GM12891 (cell line): ENCODE data around the gene ZNF275.

Source experiments
- DNase-seq: peaks from one replicate; pipeline ENCODE4 v3.0.0; 2011; ENCODE audit warnings: low spot score; ENCODE audit not compliant: insufficient read length
- FAIRE-seq: peaks from 2 replicates; lab custom pipeline; 2011; peaks lifted over from hg19 to GRCh38; lab: Jason Lieb, UNC
- PAX5 ChIP-seq: IDR thresholded peaks from 2 replicates; pipeline ENCODE4 v1.6.1; 2011; ENCODE audit warnings: low read length, moderate library complexity, mild to moderate bottlenecking; ENCODE audit not compliant: insufficient read depth, severe bottlenecking
- POLR2A ChIP-seq: IDR thresholded peaks from 2 replicates; pipeline ENCODE4 v1.6.1; 2011; ENCODE audit warnings: low read depth, low read length, control low read depth
- POLR2AphosphoS5 ChIP-seq: IDR thresholded peaks from 2 replicates; pipeline ENCODE4 v1.6.1; 2011; ENCODE audit warnings: low read depth, low read length, control low read depth
- POU2F2 ChIP-seq: IDR thresholded peaks from 2 replicates; pipeline ENCODE4 v1.6.1; 2011; ENCODE audit warnings: low read depth, mild to moderate bottlenecking, control low read depth, low read length, moderate library complexity
- SPI1 ChIP-seq: IDR thresholded peaks from 2 replicates; pipeline ENCODE4 v1.6.1; 2011; ENCODE audit warnings: low read depth, low read length, control low read depth
- TAF1 ChIP-seq: IDR thresholded peaks from 2 replicates; pipeline ENCODE4 v1.6.1; 2011; ENCODE audit warnings: low read depth, low read length, control low read depth

Gene ZNF275

DNA sequence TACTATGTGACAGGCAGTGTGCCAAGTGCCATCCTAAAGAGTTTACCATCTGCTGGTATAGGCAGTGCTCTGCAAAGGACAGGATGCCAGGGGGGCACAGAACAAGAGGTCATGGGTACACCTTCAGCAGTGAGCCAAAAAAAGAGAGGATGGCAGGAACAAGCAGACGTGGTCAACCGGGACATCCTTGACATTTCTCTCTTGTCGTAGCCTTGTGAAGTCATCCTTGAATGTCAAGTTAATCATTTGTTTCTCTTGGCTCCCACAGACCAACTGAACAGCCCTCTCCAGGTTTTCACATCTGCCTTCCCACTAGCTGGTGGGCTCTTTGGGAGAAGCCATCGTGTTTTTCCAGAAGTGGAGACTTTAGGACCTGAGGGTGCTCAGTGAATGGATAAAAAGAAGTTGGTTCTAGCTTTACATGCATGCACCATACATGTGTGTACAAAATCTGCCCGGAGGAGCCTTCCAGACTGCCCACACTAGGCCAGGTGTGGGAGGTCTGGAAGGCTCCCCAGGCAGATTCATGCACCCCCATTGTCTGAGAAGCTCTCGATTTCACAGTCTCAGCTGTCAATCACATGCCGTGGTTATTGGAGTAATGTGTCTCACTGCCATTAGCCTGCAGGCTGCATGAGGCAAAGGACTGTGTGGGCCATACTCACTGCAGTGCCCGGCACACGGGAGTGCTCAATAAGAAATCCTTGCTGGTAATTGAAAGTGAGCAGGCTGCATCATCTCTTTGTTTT lies 28.8 kb upstream of the ZNF275 start:
- FAIRE-seq = no peak
- TF ChIP-seq POLR2AphosphoS5 (no peak), POLR2A (no peak), PAX5 (no peak), SPI1 (no peak), TAF1 (no peak), POU2F2 (no peak)
- DNase-seq = no peak

DNA sequence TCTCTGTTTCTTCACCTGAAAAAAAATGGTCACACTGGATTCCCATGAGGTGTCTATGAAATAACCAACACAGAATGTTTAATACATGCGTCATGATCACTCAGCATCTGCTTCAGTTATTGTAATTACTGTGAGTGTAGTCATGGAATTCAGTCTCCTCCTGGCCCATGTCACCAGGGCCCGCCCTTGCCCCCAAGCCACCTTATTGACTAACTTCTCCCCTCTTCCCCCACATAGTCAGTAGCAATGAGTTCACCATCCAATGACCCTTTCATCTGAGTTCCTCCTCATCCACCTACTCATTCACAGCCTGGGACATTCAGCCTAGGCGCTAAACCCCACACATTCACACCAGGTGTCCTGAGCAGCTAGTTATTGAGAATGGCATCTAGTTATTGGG lies 28.0 kb upstream of the ZNF275 start:
- FAIRE-seq (no peak), DNase-seq (no peak)
- no peak for TF ChIP-seq POLR2AphosphoS5
- TF ChIP-seq TAF1 = no peak
- no peak for TF ChIP-seq POLR2A
- no peak for TF ChIP-seq SPI1
- no peak for TF ChIP-seq PAX5
- no peak for TF ChIP-seq POU2F2

DNA sequence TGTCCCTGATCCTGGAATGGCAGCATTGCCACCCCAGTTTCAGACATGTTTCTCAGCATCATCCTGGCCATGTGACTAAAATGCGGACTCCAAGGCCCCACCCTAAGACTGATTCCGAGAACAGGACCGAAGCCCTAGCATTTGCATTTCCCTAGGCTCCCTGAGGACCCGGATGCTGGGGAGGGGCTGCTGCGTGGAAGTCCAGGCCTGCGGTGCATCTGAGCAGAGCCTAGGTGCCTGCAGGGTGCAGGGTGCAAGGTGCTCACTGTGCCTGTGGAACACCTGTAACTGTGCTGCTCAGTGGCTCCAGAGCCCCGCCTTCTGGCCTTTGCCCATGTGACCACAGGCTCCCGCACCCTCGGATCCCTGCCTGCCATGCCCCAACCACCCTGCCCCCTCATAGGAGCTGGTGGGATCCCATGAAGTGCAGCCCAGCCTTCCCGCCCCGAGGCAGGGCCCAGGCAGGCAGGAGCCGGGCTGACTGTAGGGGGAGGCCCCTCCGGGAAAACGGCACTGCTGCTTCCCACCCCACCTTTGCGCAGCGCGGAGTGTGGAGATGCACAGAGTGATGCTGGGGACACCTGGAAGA lies 27.3 kb upstream of the ZNF275 start:
- no peak for FAIRE-seq

DNA sequence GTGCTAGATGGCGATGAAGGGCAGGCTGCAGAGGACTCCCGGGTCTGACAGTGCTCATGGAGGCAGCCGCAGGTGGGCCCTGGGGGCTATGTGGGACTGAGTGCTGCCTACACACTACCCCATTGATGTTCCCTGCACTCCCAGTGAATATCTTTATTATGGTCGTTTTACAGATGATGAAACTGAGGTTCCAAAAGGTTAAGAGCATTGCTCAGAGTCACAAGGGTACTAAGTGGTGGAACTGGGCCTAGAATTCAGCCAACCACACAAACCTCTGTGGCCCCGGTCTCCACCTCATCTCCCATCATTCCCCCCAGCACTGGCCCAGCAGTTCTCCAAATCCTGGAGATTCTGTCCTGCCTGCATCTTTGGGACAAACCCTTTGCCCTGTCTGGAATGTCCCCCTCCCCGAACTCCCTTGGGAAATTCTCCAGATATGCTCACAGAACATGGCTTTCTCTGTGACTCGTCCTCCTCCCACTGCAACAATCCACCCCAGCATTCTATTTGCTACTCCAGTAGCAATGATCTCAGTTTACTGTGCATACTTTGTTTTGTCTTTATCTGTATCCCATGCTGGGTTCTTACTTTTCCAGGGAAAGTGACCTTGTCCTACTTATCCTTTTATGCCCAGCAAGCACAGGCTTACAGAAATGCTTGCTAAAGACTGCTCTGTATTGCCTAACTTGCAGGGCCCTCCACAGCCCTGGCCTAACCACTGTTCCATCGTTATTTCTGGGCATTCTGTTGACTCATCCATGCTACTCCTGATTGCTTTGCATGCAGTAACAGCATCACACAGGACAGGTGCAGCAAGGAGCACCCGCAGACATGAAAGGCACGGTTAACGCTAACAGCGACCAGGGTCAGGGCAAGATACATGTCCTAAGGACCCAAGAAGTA lies 26.4 kb upstream of the ZNF275 start:
- no peak for DNase-seq
- no peak for FAIRE-seq
- TF ChIP-seq PAX5 (no peak), POLR2A (no peak), SPI1 (no peak), POU2F2 (no peak), POLR2AphosphoS5 (no peak), TAF1 (no peak)

More for the DNA sequence above, 27.3 kb upstream of the ZNF275 start:
- TF ChIP-seq POU2F2 (no peak), SPI1 (no peak), POLR2AphosphoS5 (no peak), PAX5 (no peak), POLR2A (no peak), TAF1 (no peak)
- DNase-seq = no peak

DNA sequence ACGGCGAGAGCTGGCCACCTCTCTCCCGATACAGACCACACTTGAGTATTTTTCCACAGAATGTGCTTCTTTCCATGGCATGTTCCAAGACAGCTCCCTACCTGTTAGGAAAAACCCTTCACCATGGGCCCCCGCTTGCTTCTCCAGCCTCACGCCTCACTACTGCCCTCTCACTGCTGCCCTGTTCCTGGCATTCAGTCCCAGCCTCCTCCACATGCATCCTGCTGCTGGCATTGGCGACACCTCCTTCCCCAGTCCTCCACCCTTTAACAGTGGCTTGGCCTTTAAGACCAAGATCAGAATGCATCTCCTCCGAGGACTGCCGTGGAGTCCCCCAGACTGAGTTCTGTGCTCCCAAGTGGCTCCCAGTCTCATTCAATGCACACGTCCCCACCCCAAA lies 23.1 kb upstream of the ZNF275 start:
- DNase-seq (no peak), FAIRE-seq (no peak)
- TF ChIP-seq TAF1 (no peak), POU2F2 (no peak)

DNA sequence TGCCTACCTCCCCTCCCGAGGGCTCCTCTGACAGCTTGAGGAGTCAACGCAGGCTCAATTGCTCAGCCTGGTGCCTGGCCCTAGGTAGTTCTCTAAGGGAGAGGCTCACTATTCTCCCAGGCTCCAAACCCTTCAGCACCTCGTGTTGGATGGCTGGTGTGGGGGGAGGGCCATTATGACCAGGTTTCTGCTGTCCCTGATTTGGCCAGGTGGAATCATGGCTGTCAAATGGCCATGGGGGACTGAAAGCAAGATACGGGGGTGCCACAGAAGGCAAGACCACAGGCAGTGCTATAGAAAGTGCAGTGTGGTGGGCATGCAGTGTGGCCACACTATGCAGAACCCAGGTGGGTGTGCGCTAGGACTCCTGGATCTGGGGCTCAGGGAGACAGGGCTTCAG lies 21.9 kb upstream of the ZNF275 start:
- no peak for FAIRE-seq

DNA sequence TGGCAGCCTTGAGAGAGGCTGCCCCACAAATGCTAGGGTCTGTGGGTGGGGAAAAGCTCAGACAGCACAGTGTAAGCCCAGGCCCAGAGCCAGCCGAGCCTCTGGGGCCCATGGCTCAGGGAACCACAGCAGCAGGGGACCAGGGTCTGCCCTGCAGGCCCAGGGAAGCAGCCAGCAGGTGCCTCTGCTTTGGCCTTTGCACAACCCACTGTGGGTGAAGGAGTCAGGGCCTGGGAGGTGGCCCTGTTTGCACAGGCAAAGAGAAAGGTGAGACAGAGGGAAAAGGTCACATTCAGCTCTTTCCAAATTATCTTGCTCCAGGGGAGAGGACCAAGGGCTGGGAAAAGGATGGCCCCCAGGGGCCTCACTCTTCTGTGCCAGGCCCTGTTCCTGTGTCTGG lies 21.1 kb upstream of the ZNF275 start:
- no peak for DNase-seq
- TF ChIP-seq SPI1 (no peak), PAX5 (no peak), TAF1 (no peak), POU2F2 (no peak), POLR2A (no peak), POLR2AphosphoS5 (no peak)
- FAIRE-seq = no peak

More for the DNA sequence above, 21.9 kb upstream of the ZNF275 start:
- TF ChIP-seq PAX5 (no peak), POLR2A (no peak), SPI1 (no peak), POLR2AphosphoS5 (no peak), POU2F2 (no peak), TAF1 (no peak)
- DNase-seq = no peak

DNA sequence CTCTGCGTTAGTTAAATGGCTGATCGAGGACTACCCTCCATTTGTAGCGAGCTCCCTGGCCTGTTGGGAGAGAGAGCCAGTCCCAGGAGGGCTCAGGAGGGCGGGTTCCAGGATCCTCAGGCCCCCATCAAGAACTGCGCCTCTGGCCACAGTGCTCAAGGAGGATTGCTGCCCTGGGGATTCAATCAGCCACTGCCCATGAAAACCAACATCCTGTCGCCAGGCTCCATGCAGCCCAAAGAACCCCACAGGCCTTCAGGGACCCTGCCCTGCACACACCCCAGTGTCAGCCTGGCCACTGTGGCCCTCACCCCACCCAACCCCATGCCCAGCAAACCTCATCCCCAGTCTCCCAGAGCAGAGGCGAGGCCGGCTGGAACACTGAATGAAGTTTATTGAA lies 16.6 kb upstream of the ZNF275 start:
- TF ChIP-seq POU2F2 (no peak), TAF1 (no peak), POLR2A (no peak), PAX5 (no peak), SPI1 (no peak), POLR2AphosphoS5 (no peak)
- no peak for FAIRE-seq

DNA sequence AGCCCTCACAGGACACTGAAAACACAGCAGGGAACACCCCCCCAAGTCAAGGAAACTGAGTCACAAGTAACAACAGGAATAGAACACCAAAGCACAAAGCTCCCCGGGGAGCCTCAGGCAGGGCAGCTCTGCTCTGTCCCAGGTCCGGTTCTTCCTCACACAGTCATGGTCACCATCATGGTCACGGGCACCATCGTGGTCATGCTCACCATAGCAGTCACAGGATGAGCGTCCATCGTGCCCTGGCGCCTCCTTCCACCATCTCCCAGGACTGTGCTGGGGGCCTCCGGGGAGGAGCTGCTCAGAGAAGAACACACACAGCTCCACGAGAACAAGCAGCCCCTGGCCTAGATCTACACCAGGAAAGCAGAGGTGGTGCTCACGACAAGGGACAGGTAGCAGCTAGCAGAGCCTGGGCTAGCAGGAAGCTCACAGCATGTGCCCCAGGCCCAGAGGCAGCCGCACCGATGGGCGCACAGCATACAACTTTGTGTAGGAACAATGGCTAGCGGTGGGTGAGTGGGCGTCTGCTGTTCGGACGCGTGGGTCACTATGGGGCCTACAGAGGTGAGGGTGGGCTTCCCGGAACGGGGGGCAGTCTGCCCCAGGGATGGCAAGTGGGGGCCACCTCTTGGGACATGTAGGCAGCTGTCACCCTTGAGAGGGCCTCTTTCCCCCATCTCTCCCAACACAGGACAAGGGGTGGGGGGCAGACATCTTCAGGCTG lies 15.8 kb upstream of the ZNF275 start:
- no peak for DNase-seq
- TF ChIP-seq POLR2A = no peak
- no peak for TF ChIP-seq SPI1
- no peak for TF ChIP-seq TAF1
- TF ChIP-seq POU2F2 = no peak
- no peak for TF ChIP-seq POLR2AphosphoS5
- no peak for TF ChIP-seq PAX5

More for the DNA sequence above, 16.6 kb upstream of the ZNF275 start:
- DNase-seq = no peak

More for the DNA sequence above, 15.8 kb upstream of the ZNF275 start:
- FAIRE-seq = no peak
